Uterus (tissue), 4 donors: Measurements from ENCODE around the gene RNF181. TPM values are rescaled to one million over a fixed set of nuclear protein-coding genes. Genes with fewer than 3 reads are reported as not detected.
"Not testable (repeated sequence)": the region's sequence is repeated elsewhere in the genome, so short reads cannot be mapped to it uniquely, and the experiment has no call there.

Experiments used
- DNase-seq, 2 donors: peaks; one replicate each; pipeline ENCODE4 v3.0.0-alpha.2; 2019 to 2020
- H3K27ac ChIP-seq, 2 donors: fragments of 200-600 bp; sonication (generic); 1 replicate in 1 of 2; 2 replicates in 1 of 2; pipeline ENCODE4 v1.5.1; 2016 to 2018
- H3K27me3 ChIP-seq, 2 donors: fragments of 200-600 bp; sonication (generic); one replicate each; pipeline ENCODE4 v1.5.1; 2018 to 2019; ENCODE audit warnings: control low read depth in 1 of 2
- H3K36me3 ChIP-seq, 2 donors: fragments of 200-600 bp; sonication (generic); one replicate each; pipeline ENCODE4 v1.5.1; 2019; ENCODE audit warnings: control low read depth in 1 of 2
- H3K4me1 ChIP-seq, 2 donors: fragments of 200-600 bp; sonication (generic); one replicate each; pipeline ENCODE4 v1.5.1; 2018 to 2019; ENCODE audit warnings: control low read depth in 1 of 2
- H3K4me3 ChIP-seq, 2 donors: fragments of 200-600 bp; sonication (generic); 1 replicate in 1 of 2; 2 replicates in 1 of 2; pipeline ENCODE4 v1.5.1; 2018 to 2019; ENCODE audit warnings: mild to moderate bottlenecking in 1 of 2
- H3K9me3 ChIP-seq, 2 donors: fragments of 200-600 bp; sonication (generic); one replicate each; pipeline ENCODE4 v1.5.1; 2019; ENCODE audit warnings: control low read depth in 1 of 2
- POLR2A ChIP-seq, 2 donors: fragments of 450-650 bp; IDR thresholded peaks; one replicate each; pipeline ENCODE4 v1.6.1; 2016; ENCODE audit warnings: antibody characterized with exemption in 2 of 2, mild to moderate bottlenecking in 1 of 2, moderate library complexity in 1 of 2
- intact Hi-C: fragments of 100-400 bp; cut with DNase I; formaldehyde crosslinking; loops from one replicate; pipeline ENCODE4 v1.15.1; 2023; ENCODE audit warnings: low total_unique reads
- total RNA-seq, 4 donors: library from RNA; depleted of rRNA in 3 of 4; stranded (reverse); fragments of >200 nt in 3 of 4; gene quantifications; one replicate each; pipeline versions ENCODE4 v1.1.0 to v1.2.4, GENCODE V29; 2014 to 2023
- TF ChIP-seq, protein P1 (sequence below), 4 experiments: fragments of 200-600 bp in 2 of 4; fragments of 450-650 bp in 2 of 4; sonication (generic) in 2 of 4; IDR thresholded peaks; one replicate each; pipeline ENCODE4 v1.5.1; 2016 to 2019; ENCODE audit warnings: antibody characterized with exemption in 4 of 4, mild to moderate bottlenecking in 2 of 4, moderate library complexity in 1 of 4
- donor health status: DM: yes; HTN: yes; CAD: no.

The RNF181 gene
- total RNA-seq, 4 donors from 2014 or later: 53.0 to 362 (median 175) TPM

DNA sequence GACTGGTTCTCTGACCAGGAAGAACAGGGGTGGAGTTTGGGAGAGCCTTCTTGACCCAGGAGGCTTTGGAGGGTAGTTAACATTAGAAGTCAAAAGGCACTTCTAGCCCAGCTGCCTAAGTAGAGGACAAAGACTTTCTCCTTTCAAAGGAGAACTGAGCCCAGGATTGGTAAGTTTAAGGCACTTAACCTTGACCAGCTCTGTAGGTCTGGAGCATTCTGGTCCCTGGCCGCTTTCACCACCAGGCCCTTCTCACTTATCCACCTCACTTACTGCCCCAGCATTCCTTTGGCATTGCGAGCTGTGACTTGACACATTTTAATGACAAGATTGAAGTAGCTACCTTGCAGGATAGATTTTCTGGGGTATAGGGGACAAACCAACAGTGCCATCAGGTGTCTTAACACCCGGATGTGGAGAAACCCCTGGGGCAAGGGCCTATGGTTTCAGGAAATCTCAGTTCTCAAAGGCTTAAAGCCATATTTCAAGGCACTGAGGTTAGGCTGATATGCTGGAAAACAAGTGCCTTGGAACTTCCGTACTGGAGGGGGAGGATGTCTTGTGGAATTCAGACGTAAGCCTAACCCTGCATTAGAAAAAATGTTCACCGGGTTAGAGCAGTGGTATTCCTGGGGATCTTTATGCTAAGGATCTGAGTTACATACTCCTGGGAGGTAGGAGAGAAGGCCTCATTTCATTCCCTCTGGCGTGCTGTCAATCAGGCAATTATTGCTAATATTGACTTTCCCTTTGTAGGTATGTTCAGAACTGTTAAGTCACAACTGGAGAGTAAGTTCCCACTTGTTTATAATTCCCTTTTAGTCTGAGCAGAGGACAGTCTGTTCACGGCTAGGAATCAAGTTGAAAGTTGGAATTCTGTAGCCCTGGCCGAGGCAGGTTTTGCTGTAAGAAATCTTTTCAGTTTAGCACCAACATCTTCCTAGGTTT lies 12.0 kb downstream of the RNF181 start:
- TF ChIP-seq, protein P1, sequence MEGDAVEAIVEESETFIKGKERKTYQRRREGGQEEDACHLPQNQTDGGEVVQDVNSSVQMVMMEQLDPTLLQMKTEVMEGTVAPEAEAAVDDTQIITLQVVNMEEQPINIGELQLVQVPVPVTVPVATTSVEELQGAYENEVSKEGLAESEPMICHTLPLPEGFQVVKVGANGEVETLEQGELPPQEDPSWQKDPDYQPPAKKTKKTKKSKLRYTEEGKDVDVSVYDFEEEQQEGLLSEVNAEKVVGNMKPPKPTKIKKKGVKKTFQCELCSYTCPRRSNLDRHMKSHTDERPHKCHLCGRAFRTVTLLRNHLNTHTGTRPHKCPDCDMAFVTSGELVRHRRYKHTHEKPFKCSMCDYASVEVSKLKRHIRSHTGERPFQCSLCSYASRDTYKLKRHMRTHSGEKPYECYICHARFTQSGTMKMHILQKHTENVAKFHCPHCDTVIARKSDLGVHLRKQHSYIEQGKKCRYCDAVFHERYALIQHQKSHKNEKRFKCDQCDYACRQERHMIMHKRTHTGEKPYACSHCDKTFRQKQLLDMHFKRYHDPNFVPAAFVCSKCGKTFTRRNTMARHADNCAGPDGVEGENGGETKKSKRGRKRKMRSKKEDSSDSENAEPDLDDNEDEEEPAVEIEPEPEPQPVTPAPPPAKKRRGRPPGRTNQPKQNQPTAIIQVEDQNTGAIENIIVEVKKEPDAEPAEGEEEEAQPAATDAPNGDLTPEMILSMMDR (IDR thresholded peaks at IDR 0.05): no peak
- no peak for TF ChIP-seq POLR2A (IDR thresholded peaks at IDR 0.05)
- H3K4me1 ChIP-seq: peaks cover 6 to 18% of the 10 kb centered on the region in 2 donors
- H3K4me3 ChIP-seq: no peak overlapping the region
- peak overlapping the region in 1 of 2 donors; percentile 10 for H3K27ac ChIP-seq
- no peak for DNase-seq
- H3K27me3 ChIP-seq: no peaks in the 10 kb centered on the region
- intact Hi-C loops: no loop called here
- H3K36me3 ChIP-seq: no peaks in the 10 kb centered on the region
- no peaks in the 10 kb centered on the region for H3K9me3 ChIP-seq

DNA sequence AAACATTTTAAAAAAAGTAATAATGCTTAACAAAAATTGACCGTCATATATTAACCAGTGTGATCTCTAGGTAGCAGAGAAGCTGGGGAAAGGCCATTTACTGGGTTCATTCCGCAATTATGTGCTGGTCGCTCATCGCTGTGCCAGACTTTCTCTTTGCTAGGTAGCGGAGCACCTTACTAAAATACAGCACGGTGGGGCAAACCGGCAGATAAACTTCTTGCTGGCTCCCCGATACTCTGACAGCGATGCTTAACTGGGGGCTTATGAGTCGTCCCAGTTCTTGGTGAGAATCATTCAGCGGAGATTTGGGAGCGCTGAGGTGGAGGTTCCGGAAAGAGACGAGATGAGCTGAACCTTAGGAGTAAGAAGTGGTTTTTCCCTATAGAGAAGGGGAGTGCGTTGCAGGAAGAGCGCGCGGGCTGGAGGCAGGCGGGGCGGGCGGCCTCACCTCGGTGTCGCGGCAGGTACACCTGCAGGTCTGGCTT lies 15.7 kb downstream of the RNF181 start:
- Histone ChIP-seq H3K27ac (peak overlapping the region; percentile 75 to 86), H3K36me3 (no peaks in the 10 kb centered on the region), H3K27me3 (no peaks in the 10 kb centered on the region), H3K4me1 (peaks cover 0 to 3% of the 10 kb centered on the region in 2 donors), H3K4me3 (peak overlapping the region; percentile 62 to 97), H3K9me3 (no peaks in the 10 kb centered on the region)
- no peak for DNase-seq
- intact Hi-C loops: no loop called here
- TF ChIP-seq POLR2A (IDR thresholded peaks at IDR 0.05): no peak
- TF ChIP-seq, protein P1 (IDR thresholded peaks at IDR 0.05): no peak

DNA sequence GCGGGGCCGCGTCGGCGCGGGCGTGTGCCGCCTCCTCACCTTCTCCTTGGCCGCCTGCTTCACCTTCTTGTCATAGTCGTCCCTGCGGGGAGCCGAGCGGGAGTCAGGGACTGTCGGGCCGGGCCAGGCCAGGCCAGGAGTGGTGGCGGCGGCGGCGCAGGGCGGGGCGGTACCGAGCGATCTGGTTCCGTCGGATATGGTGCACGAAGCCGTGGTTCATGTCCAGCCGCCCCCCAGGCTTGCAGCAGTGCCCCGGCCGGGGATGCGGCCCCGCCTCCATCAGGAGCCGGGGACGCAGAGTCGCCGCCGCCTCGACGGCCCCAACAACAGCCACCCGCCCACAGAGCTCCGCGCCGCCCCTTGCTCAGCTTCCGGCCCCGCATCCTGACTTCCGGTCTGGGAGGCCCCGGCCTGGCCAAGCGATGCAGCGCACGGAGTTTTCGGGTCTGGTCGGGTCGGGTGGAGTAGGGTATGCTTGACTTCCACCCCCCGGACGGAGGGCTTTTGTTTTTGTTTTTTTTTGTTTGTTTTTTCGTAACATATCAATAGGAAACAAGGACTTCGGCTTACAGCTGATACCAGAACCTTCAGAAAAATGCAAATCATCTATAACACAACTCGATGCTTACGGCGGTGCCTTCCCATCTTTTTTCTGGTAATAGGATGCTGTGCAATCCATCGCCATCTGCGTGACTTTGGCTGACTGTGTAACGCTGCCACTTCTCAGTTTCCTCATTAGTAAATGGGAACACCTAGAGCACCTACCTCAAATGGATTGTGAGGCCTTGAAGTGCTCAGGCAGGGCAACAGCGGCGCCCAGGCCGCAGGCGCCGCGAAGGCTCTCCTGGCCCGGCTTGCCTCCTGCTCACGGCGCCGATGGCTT lies 16.4 kb downstream of the RNF181 start, which contains the start of gene C2orf68:
Gene C2orf68 (minus strand): TSS at position 362 of the 883 bp plus-strand sequence. CDS start 82 bp downstream, at position 280.
- intact Hi-C loops: no loop called here
- peak; percentile 87 to 89 for DNase-seq
- Histone ChIP-seq H3K4me3 (peak within 1 kb of the TSS; percentile 62 to 97), H3K36me3 (no peaks in the 10 kb centered on the region), H3K4me1 (peaks cover 0 to 5% of the 10 kb centered on the region in 2 donors), H3K27ac (peak within 1 kb of the TSS; percentile 75 to 86), H3K27me3 (no peaks in the 10 kb centered on the region), H3K9me3 (no peaks in the 10 kb centered on the region)
- TF ChIP-seq, protein P1 (IDR thresholded peaks at IDR 0.05): no peak
- TF ChIP-seq POLR2A (IDR thresholded peaks at IDR 0.05): peak in 1 of 2 donors; percentile 74

DNA sequence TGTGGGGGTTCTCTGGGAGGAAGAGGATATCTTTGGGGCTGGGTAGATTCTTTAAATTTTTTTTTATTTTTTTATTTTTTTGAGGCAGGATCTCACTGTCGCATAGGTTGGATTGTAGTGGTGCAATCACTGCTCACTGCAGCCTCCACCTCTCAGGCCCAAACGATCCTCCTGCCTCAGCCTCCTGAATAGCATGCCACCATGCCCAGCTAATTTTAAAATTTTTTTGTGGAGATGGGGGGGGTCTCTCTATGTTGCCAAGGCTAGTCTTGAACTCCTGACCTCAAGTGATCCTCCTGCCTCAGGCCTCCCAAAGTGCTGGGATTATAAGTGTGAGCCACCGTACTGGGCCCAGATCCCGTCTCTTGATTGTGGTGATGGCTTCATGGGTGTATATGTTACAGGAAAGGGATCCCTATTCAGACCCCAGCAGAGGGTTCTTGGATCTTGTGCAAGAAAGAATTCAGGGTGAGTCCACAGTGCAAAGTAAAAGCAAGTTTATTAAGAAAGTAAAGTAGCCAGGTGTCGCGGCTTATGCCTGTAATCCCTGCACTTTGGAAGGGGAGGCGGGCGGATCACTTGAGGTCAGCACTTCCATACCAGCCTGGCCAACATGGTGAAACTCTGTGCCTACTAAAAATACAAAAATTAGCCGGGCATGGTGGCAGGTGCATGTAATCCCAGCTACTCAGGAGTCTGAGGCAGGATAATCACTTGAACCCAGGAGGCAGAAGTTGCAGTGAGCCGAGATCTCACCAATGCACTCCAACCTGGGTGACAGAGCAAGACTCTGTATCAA lies 18.4 kb downstream of the RNF181 start:
- intact Hi-C loops: no loop called here
- no peak overlapping the region for H3K27ac ChIP-seq
- no peak for DNase-seq
- H3K4me3 ChIP-seq: no peak overlapping the region
- peaks cover 8 to 11% of the 10 kb centered on the region in 2 donors for H3K4me1 ChIP-seq
- no peaks in the 10 kb centered on the region for H3K9me3 ChIP-seq
- H3K27me3 ChIP-seq: no peaks in the 10 kb centered on the region
- H3K36me3 ChIP-seq: no peaks in the 10 kb centered on the region
- TF ChIP-seq, protein P1 (IDR thresholded peaks at IDR 0.05): no peak
- no peak for TF ChIP-seq POLR2A (IDR thresholded peaks at IDR 0.05)

DNA sequence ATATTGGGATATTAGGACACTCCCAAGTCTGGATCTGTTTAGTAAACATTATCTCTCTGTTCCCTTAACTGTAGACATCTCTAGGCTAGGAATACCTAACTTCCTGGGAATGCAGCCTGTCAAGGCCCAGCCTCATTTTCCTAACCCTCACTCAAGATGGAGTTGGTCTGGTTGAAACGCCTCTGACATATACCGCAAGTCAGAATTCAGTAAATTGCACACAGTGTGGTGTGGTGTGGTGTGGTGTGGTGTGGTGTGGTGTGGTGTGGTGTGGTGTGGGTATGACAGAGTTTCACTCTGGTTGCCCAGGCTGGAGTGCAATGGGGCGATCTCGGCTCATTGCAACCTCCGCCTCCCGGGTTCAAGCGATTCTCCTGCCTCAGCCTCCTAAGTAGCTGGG lies 19.2 kb downstream of the RNF181 start:
- peaks cover 8 to 11% of the 10 kb centered on the region in 2 donors for H3K4me1 ChIP-seq
- DNase-seq, H3K4me3 ChIP-seq, H3K9me3 ChIP-seq, H3K27ac ChIP-seq, H3K36me3 ChIP-seq, H3K27me3 ChIP-seq, intact Hi-C loops: not testable (repeated sequence)
